Adrenal gland (tissue), 5 donors: ENCODE measurements around the gene DNAH17.

Experiments
- POLR2A ChIP-seq, 2 donors: fragments of 450-650 bp; IDR thresholded peaks; one replicate each; pipeline ENCODE4 v1.6.1; 2017; ENCODE audit warnings: antibody characterized with exemption in 2 of 2, mild to moderate bottlenecking in 2 of 2, moderate library complexity in 1 of 2
- TF ChIP-seq, protein P1 (sequence below), 6 experiments: fragments of 450-650 bp in 4 of 6; fragments of 200-600 bp in 2 of 6; sonication (generic) in 1 of 6; IDR thresholded peaks; 1 replicate in 5 of 6; 2 replicates in 1 of 6; pipeline versions ENCODE4 v1.5.1 to v1.8.0; 2016 to 2021; ENCODE audit warnings: antibody characterized with exemption in 6 of 6, mild to moderate bottlenecking in 2 of 6, moderate library complexity in 1 of 6
- donor health status: DM: no; HTN: no; CAD: no.

DNA sequence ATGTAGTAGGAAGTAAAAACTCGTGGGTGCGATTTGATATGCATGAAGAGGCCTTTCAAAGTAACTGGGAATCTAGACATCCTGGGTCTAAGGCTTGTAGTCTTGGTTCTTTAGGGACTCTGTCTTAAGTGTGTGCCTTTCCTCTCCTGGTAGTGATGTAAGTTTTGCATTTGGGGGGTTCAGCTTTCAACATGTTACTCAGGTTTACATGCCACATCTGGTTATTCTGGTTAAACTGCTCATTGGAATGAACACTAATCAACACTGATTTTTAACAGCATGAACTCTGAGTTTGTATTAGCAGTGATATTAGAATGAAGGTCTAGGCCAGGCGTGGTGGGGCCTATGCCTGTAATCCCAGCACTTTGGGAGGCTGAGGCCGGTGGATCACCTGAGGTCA lies 183.6 kb downstream of the DNAH17 start:
- TF ChIP-seq, protein P1, sequence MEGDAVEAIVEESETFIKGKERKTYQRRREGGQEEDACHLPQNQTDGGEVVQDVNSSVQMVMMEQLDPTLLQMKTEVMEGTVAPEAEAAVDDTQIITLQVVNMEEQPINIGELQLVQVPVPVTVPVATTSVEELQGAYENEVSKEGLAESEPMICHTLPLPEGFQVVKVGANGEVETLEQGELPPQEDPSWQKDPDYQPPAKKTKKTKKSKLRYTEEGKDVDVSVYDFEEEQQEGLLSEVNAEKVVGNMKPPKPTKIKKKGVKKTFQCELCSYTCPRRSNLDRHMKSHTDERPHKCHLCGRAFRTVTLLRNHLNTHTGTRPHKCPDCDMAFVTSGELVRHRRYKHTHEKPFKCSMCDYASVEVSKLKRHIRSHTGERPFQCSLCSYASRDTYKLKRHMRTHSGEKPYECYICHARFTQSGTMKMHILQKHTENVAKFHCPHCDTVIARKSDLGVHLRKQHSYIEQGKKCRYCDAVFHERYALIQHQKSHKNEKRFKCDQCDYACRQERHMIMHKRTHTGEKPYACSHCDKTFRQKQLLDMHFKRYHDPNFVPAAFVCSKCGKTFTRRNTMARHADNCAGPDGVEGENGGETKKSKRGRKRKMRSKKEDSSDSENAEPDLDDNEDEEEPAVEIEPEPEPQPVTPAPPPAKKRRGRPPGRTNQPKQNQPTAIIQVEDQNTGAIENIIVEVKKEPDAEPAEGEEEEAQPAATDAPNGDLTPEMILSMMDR (IDR thresholded peaks at IDR 0.05), result no peak
- TF ChIP-seq POLR2A (IDR thresholded peaks at IDR 0.05), result no peak
